Glutamatergic neuron (in vitro differentiated cells): ENCODE measurements around the gene BNIP5. TPM values are rescaled to one million over a fixed set of nuclear protein-coding genes. Genes with fewer than 3 reads are reported as not detected.

Source experiments
- DNase-seq: peaks from one replicate; pipeline ENCODE4 v3.0.0; 2022
- H3K27ac Mint-ChIP-seq: one replicate; pipeline ENCODE4 v1.8.0; 2020; ENCODE audit warnings: mild to moderate bottlenecking, mixed read lengths, inconsistent platforms; ENCODE audit not compliant: unreplicated experiment
- H3K27me3 Mint-ChIP-seq: one replicate; pipeline ENCODE4 v1.8.0; 2020; ENCODE audit warnings: mild to moderate bottlenecking, moderate library complexity, mixed read lengths, inconsistent platforms; ENCODE audit not compliant: unreplicated experiment
- H3K36me3 Mint-ChIP-seq: one replicate; pipeline ENCODE4 v1.8.0; 2020; ENCODE audit warnings: mild to moderate bottlenecking, mixed read lengths, inconsistent platforms; ENCODE audit not compliant: unreplicated experiment
- H3K4me1 Mint-ChIP-seq: one replicate; pipeline ENCODE4 v1.8.0; 2020; ENCODE audit warnings: mild to moderate bottlenecking, low read depth, mixed read lengths, inconsistent platforms; ENCODE audit not compliant: unreplicated experiment
- H3K4me3 Mint-ChIP-seq: one replicate; pipeline ENCODE4 v1.8.0; 2020; ENCODE audit warnings: mild to moderate bottlenecking, mixed read lengths, inconsistent platforms; ENCODE audit not compliant: unreplicated experiment
- H3K9me3 Mint-ChIP-seq: one replicate; pipeline ENCODE4 v1.8.0; 2020; ENCODE audit warnings: mild to moderate bottlenecking, moderate library complexity, mixed read lengths, inconsistent platforms; ENCODE audit not compliant: unreplicated experiment
- CTCF ChIP-seq: fragments of 200-600 bp; sonication (generic); IDR thresholded peaks from one replicate; pipeline ENCODE4 v1.5.0; 2021; ENCODE audit not compliant: partially characterized antibody, unreplicated experiment
- total RNA-seq: library from RNA; stranded (reverse); fragmentation: NEBNext Ultra II Directional; extraction: Animal tissue kit (Norgen Biotek cat#: 25700); gene quantifications from one replicate; pipeline ENCODE4 v1.2.1, GENCODE V29; 2021; ENCODE audit not compliant: unreplicated experiment

BNIP5 gene
- total RNA-seq, 1 donor from 2014 or later, result not detected

- peaks cover 54% of the 10 kb centered on the region for H3K4me1 Mint-ChIP-seq
- no peaks in the 10 kb centered on the region for H3K36me3 Mint-ChIP-seq
- no peak overlapping the region for H3K27ac Mint-ChIP-seq
- peaks cover 11% of the 10 kb centered on the region for H3K27me3 Mint-ChIP-seq
- H3K4me3 Mint-ChIP-seq, result no peak overlapping the region
- no peak for TF ChIP-seq CTCF
- peaks cover 3% of the 10 kb centered on the region for H3K9me3 Mint-ChIP-seq
- peak; percentile 41 for DNase-seq
Observed at GRCh38 chr6:36329798-36330291, 6.8 kb downstream of the BNIP5 start.

- DNase-seq, result no peak
- TF ChIP-seq CTCF, result no peak
- Mint-ChIP-seq H3K36me3 (no peaks in the 10 kb centered on the region), H3K4me1 (peaks cover 41% of the 10 kb centered on the region), H3K27ac (no peak overlapping the region), H3K4me3 (no peak overlapping the region), H3K27me3 (peaks cover 8% of the 10 kb centered on the region), H3K9me3 (peaks cover 3% of the 10 kb centered on the region)
Observed at GRCh38 chr6:36328600-36328999, 8.1 kb downstream of the BNIP5 start.

- no peak overlapping the region for H3K4me3 Mint-ChIP-seq
- no peak for DNase-seq
- H3K27me3 Mint-ChIP-seq, result peaks cover 6% of the 10 kb centered on the region
- no peak for TF ChIP-seq CTCF
- H3K36me3 Mint-ChIP-seq, result no peaks in the 10 kb centered on the region
- peaks cover 37% of the 10 kb centered on the region for H3K4me1 Mint-ChIP-seq
- H3K27ac Mint-ChIP-seq, result no peak overlapping the region
- peaks cover 6% of the 10 kb centered on the region for H3K9me3 Mint-ChIP-seq
Observed at GRCh38 chr6:36327919-36328236, 8.8 kb downstream of the BNIP5 start.

GRCh38 chr6:36327226-36327918 is 9.3 kb downstream of the BNIP5 start:
- Mint-ChIP-seq H3K27me3 (peaks cover 5% of the 10 kb centered on the region), H3K27ac (peak overlapping the region; percentile 89), H3K4me3 (peak overlapping the region; percentile 80), H3K4me1 (peaks cover 38% of the 10 kb centered on the region), H3K9me3 (peaks cover 6% of the 10 kb centered on the region), H3K36me3 (no peaks in the 10 kb centered on the region)
- TF ChIP-seq CTCF, result no peak
- no peak for DNase-seq

- peaks cover 33% of the 10 kb centered on the region for H3K4me1 Mint-ChIP-seq
- peak; percentile 77 for DNase-seq
- no peak for TF ChIP-seq CTCF
Observed at GRCh38 chr6:36326356-36326995, 10.2 kb downstream of the BNIP5 start.

More at GRCh38 chr6:36326356-36326995, 10.2 kb downstream of the BNIP5 start:
- Mint-ChIP-seq H3K4me3 (peak overlapping the region; percentile 80), H3K9me3 (peaks cover 3% of the 10 kb centered on the region), H3K27me3 (peaks cover 4% of the 10 kb centered on the region), H3K27ac (peak overlapping the region; percentile 89), H3K36me3 (no peaks in the 10 kb centered on the region)
